ENCODE data around the gene IMMT. TPM values are rescaled to one million over a fixed set of nuclear protein-coding genes. Genes with fewer than 3 reads are reported as not detected.

Gene IMMT
- total RNA-seq = 10 to 100 TPM; 46.9 to 59.7 (median 56.1) TPM

DNA sequence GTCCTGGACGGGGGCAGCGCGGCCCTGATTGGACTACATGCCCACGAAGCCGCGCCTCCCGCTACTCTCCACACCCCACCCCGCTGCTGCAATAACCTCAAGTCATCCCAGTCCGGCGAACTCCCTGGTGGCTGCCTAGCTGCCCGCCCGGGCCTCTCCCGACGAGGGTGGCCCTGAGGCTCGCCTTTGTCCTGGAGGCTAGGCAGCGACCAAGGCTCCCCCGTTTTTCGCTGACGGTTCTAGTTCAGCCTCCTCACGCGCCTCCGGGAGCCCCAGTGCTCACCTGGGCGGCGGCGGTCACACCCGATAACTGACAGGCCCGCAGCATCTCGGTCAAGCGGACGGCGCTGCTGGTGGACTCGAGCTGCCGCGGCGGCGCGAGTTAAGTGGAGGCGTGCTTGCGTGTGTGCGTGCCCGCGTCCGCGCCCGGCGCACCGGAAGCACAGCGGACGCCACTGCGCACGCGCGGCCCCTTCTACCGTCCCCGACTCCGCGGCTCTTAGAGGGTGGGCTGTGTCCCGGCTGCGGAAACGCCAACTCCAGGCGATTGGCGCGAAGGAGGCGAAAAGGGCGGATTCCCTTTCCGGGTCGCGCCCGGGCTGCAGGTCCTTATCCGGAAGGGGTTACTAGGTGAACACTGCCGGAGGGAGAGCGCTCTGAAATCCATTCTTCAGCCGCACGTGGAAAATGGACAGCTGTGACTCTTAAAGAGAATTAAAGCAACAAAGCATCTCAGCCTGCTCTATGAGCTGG is at the start of gene IMMT:
TSS of gene IMMT (minus strand) at position 408 of the 753 bp plus-strand sequence. CDS start at position 328, 80 bp downstream.
- TF ChIP-seq, protein P1, sequence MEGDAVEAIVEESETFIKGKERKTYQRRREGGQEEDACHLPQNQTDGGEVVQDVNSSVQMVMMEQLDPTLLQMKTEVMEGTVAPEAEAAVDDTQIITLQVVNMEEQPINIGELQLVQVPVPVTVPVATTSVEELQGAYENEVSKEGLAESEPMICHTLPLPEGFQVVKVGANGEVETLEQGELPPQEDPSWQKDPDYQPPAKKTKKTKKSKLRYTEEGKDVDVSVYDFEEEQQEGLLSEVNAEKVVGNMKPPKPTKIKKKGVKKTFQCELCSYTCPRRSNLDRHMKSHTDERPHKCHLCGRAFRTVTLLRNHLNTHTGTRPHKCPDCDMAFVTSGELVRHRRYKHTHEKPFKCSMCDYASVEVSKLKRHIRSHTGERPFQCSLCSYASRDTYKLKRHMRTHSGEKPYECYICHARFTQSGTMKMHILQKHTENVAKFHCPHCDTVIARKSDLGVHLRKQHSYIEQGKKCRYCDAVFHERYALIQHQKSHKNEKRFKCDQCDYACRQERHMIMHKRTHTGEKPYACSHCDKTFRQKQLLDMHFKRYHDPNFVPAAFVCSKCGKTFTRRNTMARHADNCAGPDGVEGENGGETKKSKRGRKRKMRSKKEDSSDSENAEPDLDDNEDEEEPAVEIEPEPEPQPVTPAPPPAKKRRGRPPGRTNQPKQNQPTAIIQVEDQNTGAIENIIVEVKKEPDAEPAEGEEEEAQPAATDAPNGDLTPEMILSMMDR (IDR thresholded peaks at IDR 0.05; ENCODE audit: low read depth) = no peak

DNA sequence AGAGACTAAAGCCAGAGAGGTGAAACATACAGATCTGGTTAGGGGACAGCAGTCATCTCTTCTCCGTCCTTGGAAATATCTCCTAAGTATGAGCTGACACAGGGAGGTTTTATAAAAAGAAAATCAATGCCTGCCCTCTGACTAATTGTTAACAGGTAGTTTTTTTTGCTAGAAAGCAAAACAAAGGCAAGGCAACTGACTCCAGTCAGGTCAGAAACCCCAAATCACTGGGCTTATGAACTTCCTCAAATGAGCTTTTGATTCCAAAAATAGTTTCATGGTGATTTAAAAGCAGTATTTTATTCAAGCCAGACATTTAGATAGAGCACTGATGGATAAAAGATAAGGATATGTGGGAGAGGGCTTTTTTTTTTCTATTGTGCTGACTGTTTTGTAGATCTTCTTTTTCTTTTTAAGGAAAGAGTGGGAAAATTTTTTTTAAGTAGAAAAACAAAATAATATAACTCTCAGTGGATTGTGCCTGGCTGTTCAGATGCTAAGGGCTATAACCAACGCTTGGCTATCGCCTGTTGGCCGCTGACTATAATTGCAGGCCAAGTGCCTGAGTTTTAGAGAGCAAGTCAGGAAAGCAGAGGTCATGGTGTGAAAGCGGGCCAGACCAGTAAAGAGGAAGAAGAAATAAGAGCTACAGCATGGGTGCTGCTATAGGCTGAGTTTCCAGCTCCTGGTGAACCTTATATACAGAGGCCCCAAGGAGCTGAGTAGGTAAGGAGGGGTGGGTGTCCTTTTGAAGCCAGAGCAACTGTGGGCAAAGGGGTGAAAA is 48.9 kb upstream of the IMMT start:
- TF ChIP-seq, protein P1 (IDR thresholded peaks at IDR 0.05; ENCODE audit: low read depth) = no peak

DNA sequence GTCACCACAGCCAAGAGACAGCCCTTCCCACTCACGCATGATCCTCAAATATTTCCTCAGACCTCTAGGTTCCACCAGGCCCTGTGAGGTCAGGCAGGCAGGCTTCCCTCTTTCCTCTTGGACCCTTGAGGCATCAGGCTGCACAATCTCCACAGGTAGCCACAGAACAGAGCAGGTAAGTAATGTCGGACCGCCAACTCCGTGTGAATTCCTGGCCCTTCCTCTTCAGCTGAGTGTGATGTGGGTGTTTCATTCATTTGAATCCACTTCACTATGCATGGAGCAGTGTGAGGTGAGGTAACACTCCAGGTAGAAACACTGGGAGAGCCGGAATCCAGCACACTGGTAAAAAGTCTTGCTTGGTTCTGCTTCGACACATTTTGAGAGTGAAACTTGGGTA is 48.0 kb upstream of the IMMT start:
- TF ChIP-seq, protein P1 (IDR thresholded peaks at IDR 0.05; ENCODE audit: low read depth) = no peak

DNA sequence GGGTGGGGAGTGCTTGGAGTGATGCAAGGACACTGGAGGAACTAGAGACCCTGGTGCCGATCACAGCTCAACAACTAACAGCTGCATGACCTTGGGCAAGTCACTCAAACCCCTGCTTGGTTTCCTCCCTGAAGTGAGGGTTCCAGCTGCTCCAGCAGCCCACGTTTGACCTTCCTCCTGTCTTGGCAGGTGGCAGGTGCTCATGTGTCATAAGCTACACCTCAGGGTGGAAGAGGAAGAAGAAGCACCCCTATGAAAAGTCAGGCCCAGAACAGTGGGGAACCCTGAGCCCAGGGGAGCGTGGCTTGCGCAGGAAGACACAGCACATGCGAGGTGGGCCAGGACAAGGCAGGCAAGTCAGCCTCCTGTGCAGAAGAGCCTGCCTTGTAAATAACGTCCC is 46.3 kb upstream of the IMMT start:
- TF ChIP-seq, protein P1 (IDR thresholded peaks at IDR 0.05; ENCODE audit: low read depth) = no peak

DNA sequence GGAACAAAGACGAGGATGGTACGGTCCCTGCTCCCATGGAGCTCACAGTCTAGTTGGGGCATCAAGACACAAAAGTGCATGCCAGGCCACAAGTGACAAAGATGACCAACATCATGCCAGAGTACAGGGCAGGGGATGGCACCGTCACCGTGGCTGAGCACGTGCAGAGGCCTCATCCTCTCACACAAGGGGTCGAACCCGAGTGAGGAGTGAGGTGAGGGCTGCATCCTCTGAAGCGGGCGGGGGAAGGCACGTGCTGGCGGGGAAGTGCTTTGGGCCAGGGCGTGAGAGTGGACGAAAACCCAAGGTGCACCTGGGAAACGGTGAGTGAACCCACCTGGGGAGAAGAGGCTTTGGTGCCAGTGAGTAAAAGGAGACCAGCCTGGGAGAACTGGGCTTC is 45.0 kb upstream of the IMMT start:
- TF ChIP-seq, protein P1 (IDR thresholded peaks at IDR 0.05; ENCODE audit: low read depth) = no peak

DNA sequence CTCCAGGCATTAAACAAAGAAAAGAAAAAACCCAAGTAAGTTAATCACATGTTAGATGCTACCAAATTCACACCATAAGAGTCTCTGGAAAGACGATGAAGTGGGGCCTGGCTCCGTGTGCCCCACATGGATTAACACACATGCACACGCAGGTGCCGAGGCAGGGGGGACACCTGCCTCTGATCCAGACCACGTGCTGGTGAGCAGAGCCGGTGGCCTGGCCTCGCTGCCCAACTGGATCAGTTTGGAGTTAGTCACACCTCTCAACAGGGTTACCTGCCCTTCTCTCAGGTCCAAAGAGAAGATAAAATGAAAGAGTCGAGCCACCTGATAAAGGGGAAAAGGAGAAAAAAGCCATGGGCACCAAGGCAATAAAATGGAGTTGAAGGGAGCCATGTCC is 44.5 kb upstream of the IMMT start:
- TF ChIP-seq, protein P1 (IDR thresholded peaks at IDR 0.05; ENCODE audit: low read depth) = no peak

DNA sequence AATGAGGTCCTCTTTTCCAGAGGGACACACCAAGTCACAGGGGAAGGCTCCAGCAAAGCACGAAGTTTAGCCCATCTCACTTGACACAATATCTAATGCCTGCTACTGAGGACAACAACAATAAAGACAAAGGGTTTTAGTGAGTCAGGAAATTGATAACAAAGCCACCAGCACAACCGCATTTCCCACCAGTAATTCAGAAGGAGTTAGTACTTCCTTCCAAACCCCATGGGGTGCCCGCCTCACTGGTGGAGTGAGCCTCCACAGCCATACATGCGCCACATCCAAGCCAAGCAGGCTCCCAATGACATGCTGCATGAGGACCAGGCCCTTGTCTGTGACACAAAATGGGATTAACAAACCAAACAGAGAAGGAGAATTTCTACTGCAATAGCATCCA is 44.1 kb upstream of the IMMT start:
- TF ChIP-seq, protein P1 (IDR thresholded peaks at IDR 0.05; ENCODE audit: low read depth) = no peak

Measured in subcutaneous adipose tissue (tissue), 4 donors.